NCI-H1092 treated with DMSO at 0.1 percent for 48 hours (cell line): ENCODE data around the gene COL5A1.
A peak's percentile ranks its signal among the peaks of the same experiment; 100 is the strongest.

Experiments used
- DNase-seq: peaks from one replicate; lab custom pipeline; 2025; lab: John Stamatoyannopoulos, UW

COL5A1 gene

GRCh38 chr9:134728801-134729495 is 87.3 kb downstream of the COL5A1 start:
- DNase-seq: no peak

GRCh38 chr9:134730011-134730760 is 88.6 kb downstream of the COL5A1 start:
- DNase-seq: no peak

GRCh38 chr9:134730761-134731496 is 89.3 kb downstream of the COL5A1 start:
- no peak for DNase-seq

- DNase-seq: no peak
These were observed 90.1 kb downstream of the COL5A1 start for GRCh38 chr9:134731497-134732391.

- no peak for DNase-seq
These were observed 90.9 kb downstream of the COL5A1 start for GRCh38 chr9:134732392-134733110.

GRCh38 chr9:134733480-134734232 is 92.1 kb downstream of the COL5A1 start:
- DNase-seq: no peak

GRCh38 chr9:134734270-134734669 is 92.7 kb downstream of the COL5A1 start:
- no peak for DNase-seq

- DNase-seq: no peak
These were observed 94.0 kb downstream of the COL5A1 start for GRCh38 chr9:134735441-134736175.

- no peak for DNase-seq
These were observed 95.3 kb downstream of the COL5A1 start for GRCh38 chr9:134736791-134737497.

- no peak for DNase-seq
These were observed 96.4 kb downstream of the COL5A1 start for GRCh38 chr9:134737842-134738580.

GRCh38 chr9:134738869-134739659 is 97.5 kb downstream of the COL5A1 start:
- DNase-seq: peak; percentile 57

- DNase-seq: no peak
These were observed 98.0 kb downstream of the COL5A1 start for GRCh38 chr9:134739660-134739968.

GRCh38 chr9:134740071-134740470 is 98.5 kb downstream of the COL5A1 start:
- DNase-seq: no peak

GRCh38 chr9:134741846-134742245 is 100.2 kb downstream of the COL5A1 start:
- no peak for DNase-seq

GRCh38 chr9:134742822-134743535 is 101.4 kb downstream of the COL5A1 start:
- DNase-seq: peak; percentile 14

GRCh38 chr9:134743853-134744252 is 102.2 kb downstream of the COL5A1 start:
- DNase-seq: no peak
